Right lobe of liver (tissue), 6 donors: ENCODE measurements around the gene IQCF2. TPM values are rescaled to one million over a fixed set of nuclear protein-coding genes. Genes with fewer than 3 reads are reported as not detected.

Experiments used
- ATAC-seq, 4 donors: fragments of 200-7000 bp; cut with Tn5 transposase; one replicate each; pipeline ENCODE4 v1.9.1; 2020; ENCODE audit warnings: mild to moderate bottlenecking in 4 of 4, moderate library complexity in 4 of 4
- DNase-seq, 3 donors: peaks; one replicate each; pipeline ENCODE4 v3.0.0-alpha.2; 2020
- H3K27ac ChIP-seq, 3 donors: fragments of 200-600 bp; one replicate each; pipeline ENCODE4 v1.8.0; 2022
- H3K27me3 ChIP-seq, 2 donors: fragments of 200-600 bp; one replicate each; pipeline ENCODE4 v1.8.0; 2022
- H3K36me3 ChIP-seq, 4 donors: fragments of 200-600 bp; sonication (generic) in 1 of 4; one replicate each; pipeline versions ENCODE4 v1.5.1 to v1.8.0; 2017 to 2022; ENCODE audit warnings: control low read depth in 1 of 4
- H3K4me1 ChIP-seq, 4 donors: fragments of 200-600 bp; sonication (generic) in 1 of 4; one replicate each; pipeline versions ENCODE4 v1.5.1 to v1.8.0; 2017 to 2022; ENCODE audit warnings: control low read depth in 1 of 4
- H3K4me3 ChIP-seq, 3 donors: fragments of 200-600 bp; one replicate each; pipeline ENCODE4 v1.8.0; 2022
- H3K9me3 ChIP-seq, 4 donors: fragments of 200-600 bp; sonication (generic) in 1 of 4; one replicate each; pipeline versions ENCODE4 v1.5.1 to v1.8.0; 2017 to 2022; ENCODE audit warnings: control low read depth in 1 of 4
- POLR2A ChIP-seq: fragments of 450-650 bp; IDR thresholded peaks from one replicate; pipeline ENCODE4 v1.6.1; 2017; ENCODE audit warnings: antibody characterized with exemption, mild to moderate bottlenecking
- WGBS: methylation state at CpG from one replicate; pipeline ENCODE4 v1.1.6; 2018; ENCODE audit warnings: low coverage, low lambda C conversion rate; ENCODE audit not compliant: insufficient coverage; ENCODE audit errors: missing lambda C conversion rate; 5-methylcytosine and 5-hydroxymethylcytosine counted together
- intact Hi-C, 2 donors: fragments of 100-400 bp; cut with DNase I; formaldehyde crosslinking; loops; one replicate each; pipeline versions ENCODE4 v1.11.2 to v1.14.1; 2022
- total RNA-seq, 6 experiments: library from RNA; depleted of rRNA in 2 of 6; stranded (reverse); fragments of >200 nt in 2 of 6; fragmentation: NEBNext Ultra II Directional in 3 of 6; extraction: Animal tissue kit (Norgen Biotek cat#: 25700) in 3 of 6; gene quantifications; one replicate each; pipeline versions ENCODE4 v1.1.0 to v1.2.4, GENCODE V29; 2016 to 2023
- TF ChIP-seq, protein P1 (sequence below), 4 donors: fragments of 200-600 bp in 3 of 4; fragments of 450-650 bp in 1 of 4; IDR thresholded peaks; one replicate each; pipeline versions ENCODE4 v1.5.1 to v1.8.0; 2016 to 2022; ENCODE audit warnings: antibody characterized with exemption in 4 of 4, mild to moderate bottlenecking in 2 of 4
- donor health status: DM: no; HTN: yes; CAD: no.
- donor health status: DM: no; HTN: no; CAD: no.
- donor health status: DM: no; HTN: no; CAD: no.
- donor health status: DM: no; HTN: yes; CAD: no.
- donor health status: DM: no; HTN: yes; CAD: no.

Gene IQCF2
- total RNA-seq, 6 experiments from 2014 or later: not detected

DNA sequence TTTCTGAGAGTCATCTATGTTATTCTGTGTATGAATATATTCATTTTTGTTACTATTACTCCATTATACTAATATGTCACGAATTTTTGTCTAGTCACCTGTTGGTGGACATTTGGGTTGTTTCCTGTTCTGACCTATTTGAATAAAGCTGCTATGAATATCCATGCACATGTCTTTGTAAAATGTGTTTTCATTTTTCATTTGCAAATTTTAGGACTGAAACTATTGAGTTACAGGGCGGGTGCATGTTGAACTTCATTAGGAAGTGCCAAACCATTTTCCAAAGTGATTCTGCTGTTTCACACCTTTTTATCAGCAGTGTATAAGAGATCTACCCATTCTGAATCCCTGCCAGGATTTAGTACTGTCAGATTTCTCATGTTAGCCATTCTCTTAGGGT, 44.7 kb upstream of the IQCF2 start:
- H3K27me3 ChIP-seq: no peaks in the 10 kb centered on the region
- no peak overlapping the region for H3K4me3 ChIP-seq
- no peaks in the 10 kb centered on the region for H3K36me3 ChIP-seq
- intact Hi-C loops: no loop called here
- WGBS: 59% methylated on average over 2 of the region's 2 CpGs
- TF ChIP-seq, protein P1, sequence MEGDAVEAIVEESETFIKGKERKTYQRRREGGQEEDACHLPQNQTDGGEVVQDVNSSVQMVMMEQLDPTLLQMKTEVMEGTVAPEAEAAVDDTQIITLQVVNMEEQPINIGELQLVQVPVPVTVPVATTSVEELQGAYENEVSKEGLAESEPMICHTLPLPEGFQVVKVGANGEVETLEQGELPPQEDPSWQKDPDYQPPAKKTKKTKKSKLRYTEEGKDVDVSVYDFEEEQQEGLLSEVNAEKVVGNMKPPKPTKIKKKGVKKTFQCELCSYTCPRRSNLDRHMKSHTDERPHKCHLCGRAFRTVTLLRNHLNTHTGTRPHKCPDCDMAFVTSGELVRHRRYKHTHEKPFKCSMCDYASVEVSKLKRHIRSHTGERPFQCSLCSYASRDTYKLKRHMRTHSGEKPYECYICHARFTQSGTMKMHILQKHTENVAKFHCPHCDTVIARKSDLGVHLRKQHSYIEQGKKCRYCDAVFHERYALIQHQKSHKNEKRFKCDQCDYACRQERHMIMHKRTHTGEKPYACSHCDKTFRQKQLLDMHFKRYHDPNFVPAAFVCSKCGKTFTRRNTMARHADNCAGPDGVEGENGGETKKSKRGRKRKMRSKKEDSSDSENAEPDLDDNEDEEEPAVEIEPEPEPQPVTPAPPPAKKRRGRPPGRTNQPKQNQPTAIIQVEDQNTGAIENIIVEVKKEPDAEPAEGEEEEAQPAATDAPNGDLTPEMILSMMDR (IDR thresholded peaks at IDR 0.05): no peak
- TF ChIP-seq POLR2A: no peak
- H3K4me1 ChIP-seq: no peaks in the 10 kb centered on the region
- no peak overlapping the region for H3K27ac ChIP-seq
- H3K9me3 ChIP-seq: no peaks in the 10 kb centered on the region
- ATAC-seq: no peak
- no peak for DNase-seq

DNA sequence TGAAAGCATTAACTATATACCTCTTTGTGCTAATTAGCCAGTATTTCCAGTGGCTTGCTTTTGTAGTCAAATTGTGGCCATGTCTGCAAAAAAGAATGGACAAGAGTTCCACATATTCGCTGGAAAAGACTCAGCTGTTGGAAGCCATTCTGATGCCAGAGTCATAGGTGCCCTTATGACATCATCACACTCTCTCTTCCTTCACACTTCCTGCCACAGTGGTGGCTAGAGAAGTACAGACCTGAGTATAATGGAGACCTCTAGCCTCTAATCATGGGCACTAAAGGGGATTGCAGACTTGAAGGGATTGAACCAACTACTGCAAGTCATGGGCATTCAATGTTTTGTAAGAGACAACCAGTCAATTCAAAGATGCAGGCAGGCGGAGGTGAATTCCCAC, 44.0 kb upstream of the IQCF2 start:
- Histone ChIP-seq H3K4me1 (no peaks in the 10 kb centered on the region), H3K27ac (no peak overlapping the region), H3K9me3 (no peaks in the 10 kb centered on the region), H3K27me3 (no peaks in the 10 kb centered on the region), H3K4me3 (no peak overlapping the region), H3K36me3 (no peaks in the 10 kb centered on the region)
- intact Hi-C loops: no loop called here
- ATAC-seq (no peak), DNase-seq (no peak)
- 51% methylated on average over 2 of the region's 2 CpGs for WGBS
- TF ChIP-seq, protein P1 (IDR thresholded peaks at IDR 0.05): no peak
- no peak for TF ChIP-seq POLR2A

DNA sequence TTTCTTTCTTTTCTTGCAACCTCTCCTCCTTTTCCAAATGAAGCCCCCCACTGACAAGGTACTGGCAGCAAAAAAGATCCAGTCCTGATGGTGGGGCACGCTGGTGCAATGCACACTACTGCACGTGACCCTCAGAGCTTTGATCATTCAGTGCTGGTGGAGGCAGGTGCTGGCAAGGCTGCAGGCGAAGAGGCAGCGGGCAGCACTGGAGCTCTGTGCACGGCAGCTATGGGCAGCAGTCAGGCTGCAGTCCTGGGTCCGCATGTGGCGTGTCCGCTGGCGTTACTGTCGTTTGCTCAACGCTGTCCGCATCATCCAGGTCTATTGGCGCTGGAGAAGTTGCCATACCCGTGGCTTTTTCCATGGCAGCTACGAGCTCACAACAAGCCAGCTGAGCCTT, 42.3 kb upstream of the IQCF2 start:
- intact Hi-C loops: no loop called here

DNA sequence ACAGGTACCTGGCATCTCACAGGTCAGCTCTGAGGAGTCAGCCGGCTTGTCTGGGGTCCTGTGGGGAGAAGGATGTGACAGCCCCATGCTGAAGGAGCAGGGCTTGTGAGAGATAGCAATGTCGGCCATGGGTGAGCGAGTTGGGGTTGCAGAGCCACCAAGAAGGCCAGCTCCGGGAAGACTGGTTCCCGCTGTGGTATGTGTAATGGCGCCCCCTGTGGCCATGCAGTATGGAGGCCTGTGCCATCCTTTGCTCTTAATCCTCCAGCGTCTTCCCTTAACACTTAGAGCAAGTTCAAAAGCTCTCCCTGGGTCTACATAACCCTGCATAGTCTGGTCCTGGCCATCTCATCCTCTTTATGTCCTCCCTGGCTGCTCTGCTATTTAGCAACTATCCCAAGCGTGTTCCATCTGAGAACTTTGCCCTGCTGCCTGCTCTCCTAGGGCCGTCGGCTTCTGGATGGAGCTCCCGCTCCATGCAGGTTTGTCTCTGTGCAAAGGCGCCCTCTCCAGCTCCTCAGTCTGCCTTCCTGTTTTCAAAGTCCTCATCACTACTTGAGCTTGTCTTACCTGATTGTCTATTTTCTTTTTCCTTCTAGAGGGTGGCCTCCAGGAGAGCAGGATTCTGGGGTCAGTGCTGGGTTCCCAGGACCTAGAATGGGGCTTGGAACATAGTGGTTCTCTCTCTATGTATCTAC, 41.6 kb upstream of the IQCF2 start:
- no peak for ATAC-seq
- no peaks in the 10 kb centered on the region for H3K9me3 ChIP-seq
- H3K27ac ChIP-seq: no peak overlapping the region
- DNase-seq: no peak
- H3K36me3 ChIP-seq: no peaks in the 10 kb centered on the region
- H3K4me1 ChIP-seq: no peaks in the 10 kb centered on the region
- WGBS: 44% methylated on average over 7 of the region's 12 CpGs
- TF ChIP-seq, protein P1 (IDR thresholded peaks at IDR 0.05): no peak
- no peak for TF ChIP-seq POLR2A
- no peaks in the 10 kb centered on the region for H3K27me3 ChIP-seq
- intact Hi-C loops: no loop called here
- no peak overlapping the region for H3K4me3 ChIP-seq

More for the DNA sequence above, 42.3 kb upstream of the IQCF2 start:
- Histone ChIP-seq H3K27ac (no peak overlapping the region), H3K4me3 (no peak overlapping the region), H3K9me3 (no peaks in the 10 kb centered on the region), H3K27me3 (no peaks in the 10 kb centered on the region), H3K4me1 (no peaks in the 10 kb centered on the region), H3K36me3 (no peaks in the 10 kb centered on the region)
- ATAC-seq (no peak), DNase-seq (no peak)
- WGBS: 83% methylated on average over 1 of the region's 15 CpGs
- no peak for TF ChIP-seq POLR2A
- TF ChIP-seq, protein P1 (IDR thresholded peaks at IDR 0.05): no peak
